HCT116 (cell line): ENCODE measurements around the gene DUSP3. TPM values are rescaled to one million over a fixed set of nuclear protein-coding genes. Genes with fewer than 3 reads are reported as not detected.

Experiments
- ATAC-seq: fragments of 200-7000 bp; cut with Tn5 transposase; 2 replicates; pipeline ENCODE4 v1.9.1; 2020; ENCODE audit warnings: mild to moderate bottlenecking, moderate library complexity
- BruUV-seq: library from RNA; stranded (reverse); fragments of 400-500 nt; replicated peaks from 2 replicates; lab custom pipeline; 2021; lab: Mats Ljungman, UMichigan
- CTCF ChIA-PET: fragments of 300-600 bp; sonication (Branson Sonifier 250); formaldehyde crosslinking; loops from one replicate; lab custom pipeline; 2021; ENCODE audit warnings: antibody characterized with exemption; lab: Charles Lee
- POLR2A ChIA-PET: fragments of 300-600, 350-600 bp; sonication (Branson Sonifier 250); formaldehyde crosslinking; loops from one replicate; lab custom pipeline; 2021; ENCODE audit warnings: antibody characterized with exemption; lab: Charles Lee
- RAD21 ChIA-PET, 2 experiments: fragments of 300-600 bp; sonication (Branson Sonifier 250); formaldehyde crosslinking; loops; one replicate each; lab custom pipeline; 2023; ENCODE audit warnings: low total read pairs in 2 of 2; ENCODE audit not compliant: uncharacterized antibody in 2 of 2, unreplicated experiment in 2 of 2, low non-redundant PET in 1 of 2; lab: Charles Lee
- DNase-seq: peaks from one replicate; pipeline ENCODE4 v3.0.0-alpha.2; 2010; ENCODE audit warnings: low read depth, low spot score
- H2AFZ ChIP-seq: fragments of 200-600 bp; shearing (Covaris generic), sonication (generic); 2 replicates; pipeline ENCODE4 v1.6.1; 2017; ENCODE audit warnings: low read depth, mixed run types, mixed read lengths, antibody characterized with exemption, low read length; ENCODE audit not compliant: poor library complexity, severe bottlenecking
- H3K27ac ChIP-seq: 2 replicates; pipeline ENCODE4 v1.5.1; 2012; ENCODE audit warnings: low read depth, low read length
- H3K27me3 ChIP-seq: fragments of 200-600 bp; sonication (generic); 2 replicates; pipeline ENCODE4 v1.6.1; 2016; ENCODE audit warnings: mixed run types, low read length, mixed read lengths; ENCODE audit not compliant: insufficient read depth
- H3K36me3 ChIP-seq, 2 experiments: fragments of 200-500 bp in 1 of 2; fragments of 200-600 bp in 1 of 2; sonication (Bioruptor generic) in 1 of 2; sonication (generic) in 1 of 2; 2 replicates each; pipeline versions ENCODE4 v1.5.1 to v1.6.1; 2014 to 2016; ENCODE audit warnings: low read length in 2 of 2, inconsistent platforms in 1 of 2, mixed read lengths in 1 of 2, mixed run types in 1 of 2; ENCODE audit not compliant: insufficient read depth in 2 of 2, control insufficient read depth in 1 of 2
- H3K4me1 ChIP-seq, 2 experiments: fragments of 200-600 bp in 1 of 2; sonication (generic) in 1 of 2; 2 replicates each; pipeline versions ENCODE4 v1.5.1 to v1.6.1; 2012 to 2017; ENCODE audit warnings: low read length in 2 of 2, inconsistent platforms in 1 of 2, mild to moderate bottlenecking in 1 of 2, mixed read lengths in 1 of 2, mixed run types in 1 of 2, moderate library complexity in 1 of 2; ENCODE audit not compliant: insufficient read depth in 2 of 2, control insufficient read depth in 1 of 2
- H3K4me2 ChIP-seq: fragments of 200-600 bp; sonication (generic); 2 replicates; pipeline ENCODE4 v1.6.1; 2017; ENCODE audit warnings: mixed run types, low read length, mixed read lengths
- H3K4me3 ChIP-seq, 2 experiments: fragments of 200-600 bp in 1 of 2; sonication (generic) in 1 of 2; replicated peaks in 1 of 2; 2 replicates each; pipeline ENCODE4 v1.5.1; 2011 to 2016; ENCODE audit warnings: low read length in 2 of 2, control low read depth in 1 of 2, low read depth in 1 of 2, mild to moderate bottlenecking in 1 of 2, mixed read lengths in 1 of 2, mixed run types in 1 of 2
- H3K79me2 ChIP-seq: fragments of 200-600 bp; sonication (generic); 2 replicates; pipeline ENCODE4 v1.6.1; 2017; ENCODE audit warnings: mild to moderate bottlenecking, mixed run types, low read length, moderate library complexity, mixed read lengths; ENCODE audit not compliant: insufficient read depth
- H3K9ac ChIP-seq: fragments of 200-600 bp; sonication (generic); 2 replicates; pipeline ENCODE4 v1.6.1; 2016; ENCODE audit warnings: low read length, mixed read lengths
- H3K9me2 ChIP-seq: fragments of 200-600 bp; sonication (generic), shearing (Covaris generic); 2 replicates; pipeline ENCODE4 v1.6.1; 2017; ENCODE audit warnings: mixed run types, mild to moderate bottlenecking, moderate library complexity; ENCODE audit not compliant: insufficient read depth
- H3K9me3 ChIP-seq, 2 experiments: fragments of 200-500 bp in 1 of 2; fragments of 200-600 bp in 1 of 2; sonication (Bioruptor generic) in 1 of 2; sonication (generic) in 1 of 2; 2 replicates each; pipeline ENCODE4 v1.6.1; 2014 to 2017; ENCODE audit warnings: low read length in 2 of 2, mixed read lengths in 2 of 2, inconsistent platforms in 1 of 2, low read depth in 1 of 2, mild to moderate bottlenecking in 1 of 2, mixed run types in 1 of 2, moderate library complexity in 1 of 2; ENCODE audit not compliant: control insufficient read depth in 1 of 2, insufficient read depth in 1 of 2
- H4K20me1 ChIP-seq: fragments of 200-600 bp; sonication (generic), shearing (Covaris generic); 2 replicates; pipeline ENCODE4 v1.6.1; 2017; ENCODE audit warnings: mixed run types, mild to moderate bottlenecking, moderate library complexity; ENCODE audit not compliant: insufficient read depth
- ATF3 ChIP-seq: IDR thresholded peaks from 2 replicates; pipeline ENCODE4 v1.6.1; 2012
- CBX3 ChIP-seq: IDR thresholded peaks from 2 replicates; pipeline ENCODE4 v1.6.1; 2012; ENCODE audit warnings: low read depth
- CEBPB ChIP-seq: IDR thresholded peaks from 2 replicates; pipeline ENCODE4 v1.6.1; 2012; ENCODE audit warnings: low read depth
- EGR1 ChIP-seq: IDR thresholded peaks from 2 replicates; pipeline ENCODE4 v1.6.1; 2012; ENCODE audit warnings: low read depth
- ELF1 ChIP-seq: IDR thresholded peaks from 2 replicates; pipeline ENCODE4 v1.6.1; 2012; ENCODE audit warnings: low read depth, borderline replicate concordance
- EZH2 ChIP-seq: fragments of 200-600 bp; sonication (generic); IDR thresholded peaks from 2 replicates; pipeline ENCODE4 v1.6.1; 2017; ENCODE audit warnings: antibody characterized with exemption, mixed run types
- FOSL1 ChIP-seq: IDR thresholded peaks from 2 replicates; pipeline ENCODE4 v1.6.1; 2012; ENCODE audit warnings: low read depth
- MAX ChIP-seq: IDR thresholded peaks from 2 replicates; pipeline ENCODE4 v1.6.1; 2012
- POLR2A ChIP-seq: IDR thresholded peaks from 2 replicates; pipeline ENCODE4 v1.7.0; 2011; ENCODE audit warnings: borderline replicate concordance; ENCODE audit not compliant: insufficient read depth, insufficient read length; ENCODE audit errors: extremely low read depth
- POLR2AphosphoS5 ChIP-seq: IDR thresholded peaks from 2 replicates; pipeline ENCODE4 v1.6.1; 2011; ENCODE audit warnings: mild to moderate bottlenecking, low read depth, low read length, moderate library complexity
- RAD21 ChIP-seq: IDR thresholded peaks from 2 replicates; pipeline ENCODE4 v1.6.1; 2012; ENCODE audit warnings: low read depth, mild to moderate bottlenecking
- REST ChIP-seq: IDR thresholded peaks from 2 replicates; pipeline ENCODE4 v1.6.1; 2012; ENCODE audit warnings: low read depth
- SIN3A ChIP-seq: IDR thresholded peaks from 2 replicates; pipeline ENCODE4 v1.6.1; 2012; ENCODE audit warnings: low read depth
- SP1 ChIP-seq: IDR thresholded peaks from 2 replicates; pipeline ENCODE4 v1.6.1; 2012; ENCODE audit warnings: low read depth
- SRF ChIP-seq: IDR thresholded peaks from 2 replicates; pipeline ENCODE4 v1.6.1; 2012; ENCODE audit warnings: low read depth
- YY1 ChIP-seq: IDR thresholded peaks from 2 replicates; pipeline ENCODE4 v1.6.1; 2011; ENCODE audit warnings: low read length, low read depth, moderate library complexity, mild to moderate bottlenecking; ENCODE audit not compliant: insufficient replicate concordance; ENCODE audit errors: extremely low read depth
- ZBTB33 ChIP-seq: IDR thresholded peaks from 2 replicates; pipeline ENCODE4 v1.6.1; 2011; ENCODE audit warnings: mild to moderate bottlenecking, low read length, moderate library complexity; ENCODE audit not compliant: insufficient replicate concordance; ENCODE audit errors: extremely low read depth
- ZFX ChIP-seq: fragments of 450-650 bp; IDR thresholded peaks from 2 replicates; pipeline ENCODE4 v1.6.1; 2017
- intact Hi-C: fragments of 100-400 bp; cut with micrococcal nuclease; formaldehyde crosslinking; loops from 2 replicates; pipeline ENCODE4 v1.10.0; 2022
- total RNA-seq: library from RNA; stranded (reverse); gene quantifications from one replicate; pipeline ENCODE4 v1.2.1, GENCODE V29; 2021; ENCODE audit not compliant: unreplicated experiment

The DUSP3 gene
- total RNA-seq, 1 experiment from 2014 or later = 29.6 TPM

GRCh38 chr17:43717913-43718312 lies 60.9 kb downstream of the DUSP3 start:
- intact Hi-C loops = loop anchor here (2.0 kb wide), 1 partner anchor 15 kb away; no protein-coding TSS in a partner anchor
- CTCF ChIA-PET = no interaction called here
- Histone ChIP-seq H2AFZ (no peak overlapping the region), H4K20me1 (no peaks in the 10 kb centered on the region), H3K4me3 (no peak overlapping the region), H3K79me2 (no peaks in the 10 kb centered on the region), H3K4me2 (peak overlapping the region; percentile 12; the same call in 1 of the 2 replicates), H3K27me3 (no peaks in the 10 kb centered on the region), H3K9me3 (no peaks in the 10 kb centered on the region), H3K27ac (no peak overlapping the region), H3K36me3 (no peaks in the 10 kb centered on the region), H3K9me2 (no peaks in the 10 kb centered on the region), H3K9ac (no peak overlapping the region), H3K4me1 (peaks cover 0 to 34% of the 10 kb centered on the region in 2 experiments; a peak in 2 of 4 replicates)
- DNase-seq = no peak
- POLR2A ChIA-PET = no interaction called here
- TF ChIP-seq EGR1 = no peak
- TF ChIP-seq ATF3 = no peak
- TF ChIP-seq FOSL1 = no peak
- no peak for TF ChIP-seq EZH2
- TF ChIP-seq SRF = no peak
- TF ChIP-seq YY1 = no peak
- TF ChIP-seq ELF1 = no peak
- TF ChIP-seq ZFX = no peak
- no peak for TF ChIP-seq CEBPB
- TF ChIP-seq POLR2A = no peak
- no peak for TF ChIP-seq SIN3A
- TF ChIP-seq CBX3 = no peak
- no peak for TF ChIP-seq MAX
- no peak for TF ChIP-seq SP1
- no peak for TF ChIP-seq ZBTB33
- no peak for TF ChIP-seq RAD21
- TF ChIP-seq REST = no peak
- TF ChIP-seq POLR2AphosphoS5 = no peak
- RAD21 ChIA-PET = no interaction called here
- no TSS peak for BruUV-seq
- ATAC-seq = no peak
